ENCODE data around the gene SPHK2.
A peak's percentile ranks its signal among the peaks of the same experiment; 100 is the strongest.
"Not testable (repeated sequence)": the region's sequence is repeated elsewhere in the genome, so short reads cannot be mapped to it uniquely, and the experiment has no call there.

Gene SPHK2

GRCh38 chr19:48637449-48637947 lies 18.2 kb downstream of the SPHK2 start:
- peak; percentile 99 to 100 (median 99) for DNase-seq

GRCh38 chr19:48637948-48638830 lies 18.9 kb downstream of the SPHK2 start:
- peak; percentile 86 to 93 (median 92) for DNase-seq

- no peak for DNase-seq
Measured at GRCh38 chr19:48638831-48639381, 19.6 kb downstream of the SPHK2 start.

GRCh38 chr19:48639483-48640375 lies 20.4 kb downstream of the SPHK2 start:
- no peak for DNase-seq

- DNase-seq: no peak
Measured at GRCh38 chr19:48641850-48642249, 22.5 kb downstream of the SPHK2 start.

GRCh38 chr19:48642862-48643261 lies 23.6 kb downstream of the SPHK2 start:
- no peak for DNase-seq

- no peak for DNase-seq
Measured at GRCh38 chr19:48644355-48644754, 25.0 kb downstream of the SPHK2 start.

- peak; percentile 73 to 86 (median 80) for DNase-seq
Measured at GRCh38 chr19:48644839-48645619, 25.7 kb downstream of the SPHK2 start.

- DNase-seq: peak in 3 of 4 experiments; percentile 41 to 56 (median 41)
Measured at GRCh38 chr19:48645620-48646000, 26.3 kb downstream of the SPHK2 start.

GRCh38 chr19:48646001-48646721 lies 26.9 kb downstream of the SPHK2 start, which contains the start of gene CA11:
CA11 (minus strand) TSS chr19:48646187; CDS start chr19:48645632, 555 bp downstream.
- DNase-seq: peak; percentile 80 to 93 (median 88)

GRCh38 chr19:48646722-48647216 lies 27.5 kb downstream of the SPHK2 start:
- DNase-seq: no peak

- DNase-seq: no peak
Measured at GRCh38 chr19:48648134-48648533, 28.8 kb downstream of the SPHK2 start.

- no peak for DNase-seq
Measured at GRCh38 chr19:48650974-48651682, 31.8 kb downstream of the SPHK2 start.

GRCh38 chr19:48651683-48652048 lies 32.4 kb downstream of the SPHK2 start:
- no peak for DNase-seq

GRCh38 chr19:48654299-48655059 lies 35.2 kb downstream of the SPHK2 start:
- DNase-seq: no peak

- no peak for DNase-seq
Measured at GRCh38 chr19:48656840-48657474, 37.7 kb downstream of the SPHK2 start.

- DNase-seq: not testable (repeated sequence)
Measured at GRCh38 chr19:48657828-48658227, 38.5 kb downstream of the SPHK2 start.

- no peak for DNase-seq
Measured at GRCh38 chr19:48658483-48658882, 39.2 kb downstream of the SPHK2 start.

- DNase-seq: peak; percentile 21 to 47 (median 34)
Measured at GRCh38 chr19:48659768-48660167, 40.5 kb downstream of the SPHK2 start.
